HG02973 (cell line): Measurements from ENCODE around the gene SST.

Experiments used
- ATAC-seq: cut with Tn5 transposase; IDR thresholded peaks from one replicate; pipeline ENCODE4 v1.9.1; 2021; ENCODE audit warnings: moderate library complexity; ENCODE audit not compliant: unreplicated experiment

Gene SST

GRCh38 chr3:187636528-187636927, 33.7 kb downstream of the SST start:
- no peak for ATAC-seq

GRCh38 chr3:187630404-187630803, 39.8 kb downstream of the SST start:
- no peak for ATAC-seq

GRCh38 chr3:187629711-187630110, 40.5 kb downstream of the SST start:
- no peak for ATAC-seq

- ATAC-seq, result no peak
Measured at GRCh38 chr3:187628169-187628568, 42.0 kb downstream of the SST start.

- no peak for ATAC-seq
Measured at GRCh38 chr3:187626581-187626980, 43.6 kb downstream of the SST start.

GRCh38 chr3:187624588-187624987, 45.6 kb downstream of the SST start:
- ATAC-seq, result no peak

- ATAC-seq, result no peak
Measured at GRCh38 chr3:187623285-187623814, 46.8 kb downstream of the SST start.

GRCh38 chr3:187621881-187622280, 48.3 kb downstream of the SST start:
- no peak for ATAC-seq

- ATAC-seq, result no peak
Measured at GRCh38 chr3:187619461-187619860, 50.7 kb downstream of the SST start.
